ENCODE data around the gene PXMP4. TPM values are rescaled to one million over a fixed set of nuclear protein-coding genes. Genes with fewer than 3 reads are reported as not detected.
"Not testable (repeated sequence)": the region's sequence is repeated elsewhere in the genome, so short reads cannot be mapped to it uniquely, and the experiment has no call there.

The PXMP4 gene
- total RNA-seq, 2 experiments from 2014 or later, result 3.6 to 4.1 TPM

DNA sequence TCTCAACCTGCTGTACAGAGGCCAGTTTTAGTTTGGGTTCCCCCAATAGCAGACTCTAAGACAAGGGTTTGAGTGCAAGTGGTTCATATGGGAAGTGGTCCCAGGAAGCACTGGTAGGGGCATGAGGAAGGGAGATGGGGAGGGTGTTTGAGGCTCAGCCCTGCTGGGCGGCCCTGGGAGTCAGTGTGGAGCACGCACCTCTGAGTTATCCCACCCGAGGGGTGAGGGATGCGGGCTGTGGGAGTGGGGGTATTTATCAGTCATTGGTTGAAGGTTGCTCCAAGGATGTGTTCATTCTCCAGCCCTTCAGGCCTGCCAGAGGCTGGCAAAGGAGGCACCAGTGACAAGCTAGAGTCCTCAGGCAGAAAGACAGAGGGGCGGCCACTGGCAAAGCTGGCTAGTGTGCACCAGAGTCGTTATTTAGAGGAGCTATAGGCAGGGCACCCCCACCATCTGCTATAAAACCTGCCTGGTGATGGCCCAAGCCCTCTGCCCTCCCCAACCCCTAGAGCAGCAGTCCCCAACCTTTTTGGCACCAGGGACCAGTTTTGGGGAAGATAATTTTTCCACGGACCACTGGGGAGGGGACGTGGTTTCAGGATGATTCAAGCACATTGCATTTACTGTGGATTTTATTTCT lies 16.5 kb downstream of the PXMP4 start:
- Histone ChIP-seq H3K4me1 (ENCODE audit: insufficient read depth, low read length) (no peaks in the 10 kb centered on the region), H3K36me3 (ENCODE audit: insufficient read depth, low read length) (peaks cover 18% of the 10 kb centered on the region), H3K4me3 (ENCODE audit: low read length) (no peak overlapping the region), H3K27ac (ENCODE audit: low read depth in 1 of 2, low read length in 2 of 2) (no peak overlapping the region), H3K27me3 (ENCODE audit: control insufficient read depth in 1 of 2, insufficient read depth in 2 of 2, low read length in 2 of 2) (no peaks in the 10 kb centered on the region), H3K9me3 (ENCODE audit: control insufficient read depth in 1 of 2, insufficient read depth in 1 of 2, low read length in 2 of 2) (peaks cover 0 to 13% of the 10 kb centered on the region in 2 experiments)
- Mint-ChIP-seq H3K9me3 (no peaks in the 10 kb centered on the region), H3K4me1 (ENCODE audit: low read depth) (no peaks in the 10 kb centered on the region), H3K36me3 (ENCODE audit: low read depth) (peaks cover 22% of the 10 kb centered on the region), H3K27me3 (no peaks in the 10 kb centered on the region), H3K4me3 (no peak overlapping the region), H3K27ac (no peak overlapping the region)
- DNase-seq (no peak), ATAC-seq (ENCODE audit: poor library complexity) (no peak)
- CTCF ChIA-PET, result no interaction called here
- POLR2A ChIA-PET, result no interaction called here
- intact Hi-C loops (cut with DNase I, micrococcal nuclease), result no loop called here
- TF ChIP-seq, protein P1, sequence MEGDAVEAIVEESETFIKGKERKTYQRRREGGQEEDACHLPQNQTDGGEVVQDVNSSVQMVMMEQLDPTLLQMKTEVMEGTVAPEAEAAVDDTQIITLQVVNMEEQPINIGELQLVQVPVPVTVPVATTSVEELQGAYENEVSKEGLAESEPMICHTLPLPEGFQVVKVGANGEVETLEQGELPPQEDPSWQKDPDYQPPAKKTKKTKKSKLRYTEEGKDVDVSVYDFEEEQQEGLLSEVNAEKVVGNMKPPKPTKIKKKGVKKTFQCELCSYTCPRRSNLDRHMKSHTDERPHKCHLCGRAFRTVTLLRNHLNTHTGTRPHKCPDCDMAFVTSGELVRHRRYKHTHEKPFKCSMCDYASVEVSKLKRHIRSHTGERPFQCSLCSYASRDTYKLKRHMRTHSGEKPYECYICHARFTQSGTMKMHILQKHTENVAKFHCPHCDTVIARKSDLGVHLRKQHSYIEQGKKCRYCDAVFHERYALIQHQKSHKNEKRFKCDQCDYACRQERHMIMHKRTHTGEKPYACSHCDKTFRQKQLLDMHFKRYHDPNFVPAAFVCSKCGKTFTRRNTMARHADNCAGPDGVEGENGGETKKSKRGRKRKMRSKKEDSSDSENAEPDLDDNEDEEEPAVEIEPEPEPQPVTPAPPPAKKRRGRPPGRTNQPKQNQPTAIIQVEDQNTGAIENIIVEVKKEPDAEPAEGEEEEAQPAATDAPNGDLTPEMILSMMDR (IDR thresholded peaks at IDR 0.05), result no peak

DNA sequence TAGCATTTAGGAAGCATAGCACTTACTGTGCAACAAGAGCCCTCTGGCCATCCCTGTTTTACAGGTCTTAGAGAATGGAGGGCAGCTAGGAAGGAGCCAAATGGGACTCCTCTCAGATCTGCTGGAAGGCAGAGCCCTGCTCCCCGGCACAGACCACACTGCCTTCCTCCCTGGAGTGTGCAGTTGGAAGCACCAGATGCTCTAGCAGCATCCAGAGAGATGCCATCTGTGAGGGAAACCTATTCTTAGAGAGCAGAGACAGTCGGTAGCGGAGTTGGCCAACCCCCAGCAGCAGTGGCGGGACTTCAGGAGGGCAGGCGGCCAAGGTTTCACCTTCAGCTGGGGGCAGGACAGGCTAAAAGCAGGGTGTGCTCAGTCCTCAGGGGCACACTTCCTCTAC lies 17.2 kb downstream of the PXMP4 start:
- no peaks in the 10 kb centered on the region for H3K4me1 Mint-ChIP-seq (ENCODE audit: low read depth)
- intact Hi-C loops (cut with DNase I, micrococcal nuclease), result no loop called here
- Histone ChIP-seq H3K27me3 (ENCODE audit: control insufficient read depth in 1 of 2, insufficient read depth in 2 of 2, low read length in 2 of 2) (no peaks in the 10 kb centered on the region), H3K27ac (ENCODE audit: low read depth in 1 of 2, low read length in 2 of 2) (no peak overlapping the region), H3K9me3 (ENCODE audit: control insufficient read depth in 1 of 2, insufficient read depth in 1 of 2, low read length in 2 of 2) (peaks cover 0 to 20% of the 10 kb centered on the region in 2 experiments), H3K4me3 (ENCODE audit: low read length) (no peak overlapping the region), H3K36me3 (ENCODE audit: insufficient read depth, low read length) (peaks cover 18% of the 10 kb centered on the region), H3K4me1 (ENCODE audit: insufficient read depth, low read length) (no peaks in the 10 kb centered on the region)
- ChIA-PET POLR2A (no interaction called here), CTCF (no interaction called here)
- TF ChIP-seq, protein P1 (IDR thresholded peaks at IDR 0.05), result no peak
- peaks cover 22% of the 10 kb centered on the region for H3K36me3 Mint-ChIP-seq (ENCODE audit: low read depth)
- H3K27ac Mint-ChIP-seq, result no peak overlapping the region
- ATAC-seq (ENCODE audit: poor library complexity), result no peak
- H3K4me3 Mint-ChIP-seq, result no peak overlapping the region
- no peaks in the 10 kb centered on the region for H3K27me3 Mint-ChIP-seq
- no peak for DNase-seq
- H3K9me3 Mint-ChIP-seq, result no peaks in the 10 kb centered on the region

DNA sequence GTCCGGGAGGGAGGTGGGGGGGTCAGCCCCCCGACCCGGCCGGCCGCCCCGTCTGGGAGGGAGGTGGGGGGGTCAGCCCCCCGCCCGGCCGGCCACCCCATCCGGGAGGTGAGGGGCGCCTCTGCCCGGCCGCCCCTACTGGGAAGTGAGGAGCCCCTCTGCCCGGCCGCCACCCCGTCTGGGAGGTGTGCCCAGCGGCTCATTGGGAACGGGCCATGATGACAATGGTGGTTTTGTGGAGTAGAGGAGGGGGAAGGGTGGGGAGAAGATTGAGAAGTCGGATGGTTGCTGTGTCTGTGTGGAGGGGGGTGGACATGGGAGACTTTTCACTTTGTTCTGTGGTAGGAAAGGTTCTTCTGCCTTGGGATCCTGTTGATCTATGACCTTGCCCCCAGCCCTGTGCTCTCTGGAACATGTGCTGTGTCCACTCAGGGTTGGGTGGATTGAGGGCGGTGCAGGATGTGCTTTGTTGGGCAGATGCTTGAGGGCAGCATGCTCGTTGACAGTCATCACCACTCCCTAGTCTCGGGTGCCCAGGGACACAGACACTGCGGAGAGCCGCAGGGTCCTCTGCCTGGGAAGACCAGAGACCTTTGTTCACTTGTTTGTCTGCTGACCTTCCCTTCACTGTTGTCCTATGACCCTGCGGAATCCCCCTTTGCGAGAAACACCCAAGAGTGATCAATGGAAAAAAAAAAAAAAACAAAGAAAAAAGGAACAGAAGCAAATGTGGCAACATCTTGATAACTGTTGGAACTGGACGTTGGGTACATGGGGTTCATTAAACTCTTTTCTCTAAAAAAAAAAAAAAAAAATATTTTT lies 18.3 kb downstream of the PXMP4 start:
- POLR2A ChIA-PET, result no interaction called here
- Mint-ChIP-seq H3K4me1 (ENCODE audit: low read depth) (no peaks in the 10 kb centered on the region), H3K27ac (no peak overlapping the region)

DNA sequence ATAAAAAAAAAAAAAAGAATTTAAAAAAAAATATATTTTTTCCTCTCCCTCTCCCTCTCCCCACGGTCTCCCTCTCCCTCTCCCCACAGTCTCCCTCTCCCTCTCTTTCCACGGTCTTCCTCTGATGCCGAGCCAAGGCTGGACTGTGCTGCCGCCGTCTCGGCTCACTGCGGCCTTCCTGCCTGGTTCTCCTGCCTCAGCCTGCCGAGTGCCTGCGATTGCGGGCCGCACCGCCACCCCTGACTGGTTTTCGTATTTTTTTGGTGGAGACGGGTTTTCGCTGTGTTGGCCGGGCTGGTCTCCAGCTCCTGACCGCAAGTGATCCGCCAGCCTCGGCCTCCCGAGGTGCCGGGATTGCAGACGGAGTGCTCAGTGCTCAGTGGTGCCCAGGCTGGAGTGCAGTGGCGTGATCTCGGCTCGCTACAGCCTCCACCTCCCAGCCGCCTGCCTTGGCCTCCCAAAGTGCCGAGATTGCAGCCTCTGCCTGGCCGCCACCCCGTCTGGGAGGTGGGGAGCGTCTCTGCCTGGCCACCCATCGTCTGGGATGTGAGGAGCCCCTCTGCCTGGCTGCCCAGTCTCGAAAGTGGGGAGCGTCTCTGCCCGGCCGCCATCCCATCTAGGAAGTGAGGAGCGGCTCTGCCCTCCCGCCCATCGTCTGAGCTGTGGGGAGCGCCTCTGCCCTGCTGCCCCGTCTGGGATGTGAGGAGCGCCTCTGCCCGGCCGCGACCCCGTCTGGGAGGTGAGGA lies 19.2 kb downstream of the PXMP4 start:
- H3K4me1 Mint-ChIP-seq (ENCODE audit: low read depth); H3K27ac Mint-ChIP-seq; POLR2A ChIA-PET; DNase-seq; H3K4me1 ChIP-seq (ENCODE audit: insufficient read depth, low read length); intact Hi-C loops (cut with DNase I, micrococcal nuclease); H3K27ac ChIP-seq (ENCODE audit: low read depth in 1 of 2, low read length in 2 of 2); H3K36me3 Mint-ChIP-seq (ENCODE audit: low read depth); ATAC-seq (ENCODE audit: poor library complexity); H3K27me3 ChIP-seq (ENCODE audit: control insufficient read depth in 1 of 2, insufficient read depth in 2 of 2, low read length in 2 of 2); H3K27me3 Mint-ChIP-seq; H3K4me3 Mint-ChIP-seq; H3K9me3 Mint-ChIP-seq; H3K4me3 ChIP-seq (ENCODE audit: low read length); H3K36me3 ChIP-seq (ENCODE audit: insufficient read depth, low read length); CTCF ChIA-PET: not testable (repeated sequence)
- H3K9me3 ChIP-seq (ENCODE audit: control insufficient read depth in 1 of 2, insufficient read depth in 1 of 2, low read length in 2 of 2), result peaks cover 0 to 20% of the 10 kb centered on the region in 2 experiments

More for the DNA sequence above, 18.3 kb downstream of the PXMP4 start:
- peaks cover 0 to 20% of the 10 kb centered on the region in 2 experiments for H3K9me3 ChIP-seq (ENCODE audit: control insufficient read depth in 1 of 2, insufficient read depth in 1 of 2, low read length in 2 of 2)
- H3K27me3 ChIP-seq (ENCODE audit: control insufficient read depth in 1 of 2, insufficient read depth in 2 of 2, low read length in 2 of 2), result no peaks in the 10 kb centered on the region
- Mint-ChIP-seq H3K4me3 (no peak overlapping the region), H3K36me3 (ENCODE audit: low read depth) (peaks cover 12% of the 10 kb centered on the region), H3K9me3 (no peaks in the 10 kb centered on the region), H3K27me3 (no peaks in the 10 kb centered on the region)
- DNase-seq (no peak), ATAC-seq (ENCODE audit: poor library complexity) (no peak)
- no peaks in the 10 kb centered on the region for H3K4me1 ChIP-seq (ENCODE audit: insufficient read depth, low read length)
- peaks cover 10% of the 10 kb centered on the region for H3K36me3 ChIP-seq (ENCODE audit: insufficient read depth, low read length)
- no peak overlapping the region for H3K27ac ChIP-seq (ENCODE audit: low read depth in 1 of 2, low read length in 2 of 2)
- CTCF ChIA-PET, result no interaction called here
- intact Hi-C loops (cut with DNase I, micrococcal nuclease), result no loop called here
- no peak overlapping the region for H3K4me3 ChIP-seq (ENCODE audit: low read length)
- TF ChIP-seq, protein P1 (IDR thresholded peaks at IDR 0.05), result no peak

DNA sequence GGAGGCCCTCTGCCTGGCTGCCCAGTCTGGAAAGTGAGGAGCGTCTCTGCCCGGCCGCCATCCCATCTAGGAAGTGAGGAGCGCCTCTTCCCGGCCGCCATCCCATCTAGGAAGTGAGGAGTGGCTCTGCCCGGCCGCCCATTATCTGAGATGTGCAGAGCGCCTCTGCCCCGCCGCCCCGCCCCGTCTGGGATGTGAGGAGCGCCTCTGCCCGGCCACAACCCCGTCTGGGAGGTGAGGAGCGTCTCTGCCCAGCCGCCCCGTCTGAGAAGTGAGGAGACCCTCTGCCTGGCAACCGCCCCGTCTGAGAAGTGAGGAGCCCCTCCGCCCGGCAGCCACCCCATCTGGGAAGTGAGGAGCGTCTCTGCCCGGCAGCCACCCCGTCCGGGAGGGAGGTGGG lies 21.1 kb downstream of the PXMP4 start:
- POLR2A ChIA-PET; H3K4me3 Mint-ChIP-seq; H3K36me3 ChIP-seq (ENCODE audit: insufficient read depth, low read length); H3K9me3 Mint-ChIP-seq; H3K4me1 Mint-ChIP-seq (ENCODE audit: low read depth); CTCF ChIA-PET; H3K36me3 Mint-ChIP-seq (ENCODE audit: low read depth); H3K4me1 ChIP-seq (ENCODE audit: insufficient read depth, low read length); ATAC-seq (ENCODE audit: poor library complexity); DNase-seq; H3K4me3 ChIP-seq (ENCODE audit: low read length); H3K27ac Mint-ChIP-seq; H3K27me3 ChIP-seq (ENCODE audit: control insufficient read depth in 1 of 2, insufficient read depth in 2 of 2, low read length in 2 of 2); H3K27me3 Mint-ChIP-seq; H3K27ac ChIP-seq (ENCODE audit: low read depth in 1 of 2, low read length in 2 of 2); intact Hi-C loops (cut with DNase I, micrococcal nuclease): not testable (repeated sequence)
- peaks cover 0 to 20% of the 10 kb centered on the region in 2 experiments for H3K9me3 ChIP-seq (ENCODE audit: control insufficient read depth in 1 of 2, insufficient read depth in 1 of 2, low read length in 2 of 2)
